ENCODE results near the gene SH3PXD2A.

GRCh38 chr10:103648251-103648635 lies 207.1 kb downstream of the SH3PXD2A start:
- no peak for TF ChIP-seq CTCF (IDR thresholded peaks at IDR 0.05)
- no peak for TF ChIP-seq POLR2A (IDR thresholded peaks at IDR 0.05)
